B cell (primary cell): ENCODE data around the gene CXCL16. TPM values are rescaled to one million over a fixed set of nuclear protein-coding genes. Genes with fewer than 3 reads are reported as not detected.
A peak's percentile ranks its signal among the peaks of the same experiment; 100 is the strongest.

Experiments
- ATAC-seq: fragments of 200-7000 bp; cut with Tn5 transposase; one replicate; pipeline ENCODE4 v1.10.0; 2021; ENCODE audit warnings: low read depth, mild to moderate bottlenecking, moderate number of reproducible peaks, moderate library complexity
- CTCF ChIA-PET: fragments of 350-600 bp; sonication (Branson Sonifier 250); formaldehyde crosslinking; loops from one replicate; lab custom pipeline; 2021; ENCODE audit warnings: antibody characterized with exemption, inconsistent platforms; lab: Charles Lee
- POLR2A ChIA-PET: fragments of 350-600 bp; sonication (Branson Sonifier 250); formaldehyde crosslinking; loops from one replicate; lab custom pipeline; 2021; ENCODE audit warnings: antibody characterized with exemption; lab: Charles Lee
- DNase-seq: peaks from one replicate; pipeline ENCODE4 v3.0.0; 2013
- H2AFZ ChIP-seq: 2 replicates; pipeline ENCODE4 v1.6.1; 2012; ENCODE audit warnings: mild to moderate bottlenecking, low read depth, low read length; ENCODE audit not compliant: insufficient read depth, poor library complexity, severe bottlenecking
- H3K27ac ChIP-seq, 2 donors: 1 replicate in 1 of 2; 2 replicates in 1 of 2; pipeline ENCODE4 v1.5.1; 2012 to 2013; ENCODE audit warnings: low read length in 2 of 2, mild to moderate bottlenecking in 2 of 2, moderate library complexity in 1 of 2
- H3K27me3 ChIP-seq, 4 experiments: fragments of 200-600 bp in 1 of 4; sonication (generic) in 1 of 4; replicated peaks in 1 of 4; 1 replicate in 2 of 4; 2 replicates in 2 of 4; pipeline versions ENCODE4 v1.6.1 to v1.7.0; 2013 to 2016; ENCODE audit warnings: low read length in 3 of 4, mild to moderate bottlenecking in 2 of 4, mixed read lengths in 1 of 4, moderate library complexity in 1 of 4; ENCODE audit not compliant: insufficient read depth in 4 of 4, control insufficient read depth in 3 of 4; ENCODE audit errors: control extremely low read depth in 1 of 4
- H3K36me3 ChIP-seq, 2 experiments: replicated peaks in 1 of 2; 1 replicate in 1 of 2; 2 replicates in 1 of 2; pipeline versions ENCODE4 v1.6.1 to v1.7.1; 2013; ENCODE audit warnings: low read length in 1 of 2; ENCODE audit not compliant: insufficient read depth in 2 of 2, control insufficient read depth in 1 of 2; ENCODE audit errors: control extremely low read depth in 1 of 2, extremely low read depth in 1 of 2
- H3K4me1 ChIP-seq, 2 donors: fragments of 200-600 bp in 1 of 2; sonication (generic) in 1 of 2; 1 replicate in 1 of 2; 2 replicates in 1 of 2; pipeline versions ENCODE4 v1.5.1 to v1.6.1; 2013 to 2017; ENCODE audit warnings: low read length in 2 of 2; ENCODE audit not compliant: control insufficient read depth in 2 of 2, insufficient read depth in 2 of 2
- H3K4me2 ChIP-seq: replicated peaks from 2 replicates; pipeline ENCODE3; 2012; ENCODE audit warnings: mild to moderate bottlenecking, low read depth, low read length; ENCODE audit not compliant: poor library complexity, severe bottlenecking
- H3K4me3 ChIP-seq, 5 experiments: fragments of 200-600 bp in 1 of 5; sonication (generic) in 1 of 5; 1 replicate in 3 of 5; 2 replicates in 2 of 5; pipeline versions ENCODE4 v1.5.1 to v1.7.0; 2011 to 2016; ENCODE audit warnings: low read length in 4 of 5, mild to moderate bottlenecking in 4 of 5, low read depth in 2 of 5, control low read depth in 1 of 5, moderate library complexity in 1 of 5; ENCODE audit not compliant: insufficient read depth in 1 of 5; ENCODE audit errors: control extremely low read depth in 1 of 5, extremely low read depth in 1 of 5
- H3K79me2 ChIP-seq: fragments of 200-600 bp; sonication (generic); one replicate; pipeline ENCODE4 v1.6.0; 2016; ENCODE audit warnings: low read length; ENCODE audit not compliant: control insufficient read depth, insufficient read depth
- H3K9ac ChIP-seq: fragments of 200-600 bp; sonication (generic); 2 replicates; pipeline ENCODE4 v1.6.1; 2017; ENCODE audit warnings: mild to moderate bottlenecking, low read length, moderate library complexity
- H3K9me3 ChIP-seq, 3 donors: one replicate each; pipeline versions ENCODE4 v1.6.1 to v1.7.1; 2013; ENCODE audit warnings: low read length in 2 of 3; ENCODE audit not compliant: control insufficient read depth in 2 of 3, insufficient read depth in 1 of 3; ENCODE audit errors: control extremely low read depth in 1 of 3
- H4K20me1 ChIP-seq: 2 replicates; pipeline ENCODE4 v1.6.0; 2012; ENCODE audit warnings: mild to moderate bottlenecking, low read length; ENCODE audit not compliant: insufficient read depth, control insufficient read depth, poor library complexity, severe bottlenecking
- H3K27ac Mint-ChIP-seq: one replicate; pipeline ENCODE4 v1.8.0; 2021; ENCODE audit warnings: mixed read lengths
- H3K27me3 Mint-ChIP-seq: one replicate; pipeline ENCODE4 v1.8.0; 2021; ENCODE audit warnings: mixed read lengths
- H3K4me1 Mint-ChIP-seq: one replicate; pipeline ENCODE4 v1.8.0; 2021; ENCODE audit warnings: mixed read lengths
- H3K4me3 Mint-ChIP-seq: one replicate; pipeline ENCODE4 v1.8.0; 2021; ENCODE audit warnings: mixed read lengths
- H3K9me3 Mint-ChIP-seq: one replicate; pipeline ENCODE4 v1.8.0; 2022; ENCODE audit warnings: mixed read lengths; ENCODE audit not compliant: insufficient read depth
- EZH2 ChIP-seq: IDR thresholded peaks from 2 replicates; pipeline ENCODE4 v1.6.1; 2012; ENCODE audit warnings: borderline replicate concordance, low read depth, mild to moderate bottlenecking, moderate library complexity, low read length; ENCODE audit not compliant: insufficient read depth, poor library complexity, severe bottlenecking
- WGBS: methylation state at CpG from one replicate; pipeline ENCODE4 v1.1.5; 2013; ENCODE audit warnings: missing lambda C conversion rate; ENCODE audit not compliant: insufficient coverage; 5-methylcytosine and 5-hydroxymethylcytosine counted together
- intact Hi-C: fragments of 100-400 bp; cut with micrococcal nuclease; formaldehyde crosslinking; loops from one replicate; pipeline ENCODE4 v1.10.0; 2022
- polyA plus RNA-seq: library from polyadenylated mRNA; depleted of rRNA; stranded (reverse); fragments of >200 nt; gene quantifications from 2 replicates; pipeline ENCODE4 v1.2.3, GENCODE V29; 2012
- total RNA-seq, 2 donors: library from RNA; stranded (reverse); fragments of 120-200 nt in 1 of 2; gene quantifications; 1 replicate in 1 of 2; 2 replicates in 1 of 2; pipeline versions ENCODE4 v1.2.3 to v1.2.4, GENCODE V29; 2013 to 2022
- TF ChIP-seq, protein P1 (sequence below): fragments of 200-600 bp; IDR thresholded peaks from one replicate; pipeline ENCODE4 v1.8.0; 2022; ENCODE audit warnings: antibody characterized with exemption, mild to moderate bottlenecking

CXCL16 gene
- total and polyA plus RNA-seq, 2 donors (not counting 1 experiment from before 2014, with no cell fraction given): 10.9 to 22.0 TPM

DNA sequence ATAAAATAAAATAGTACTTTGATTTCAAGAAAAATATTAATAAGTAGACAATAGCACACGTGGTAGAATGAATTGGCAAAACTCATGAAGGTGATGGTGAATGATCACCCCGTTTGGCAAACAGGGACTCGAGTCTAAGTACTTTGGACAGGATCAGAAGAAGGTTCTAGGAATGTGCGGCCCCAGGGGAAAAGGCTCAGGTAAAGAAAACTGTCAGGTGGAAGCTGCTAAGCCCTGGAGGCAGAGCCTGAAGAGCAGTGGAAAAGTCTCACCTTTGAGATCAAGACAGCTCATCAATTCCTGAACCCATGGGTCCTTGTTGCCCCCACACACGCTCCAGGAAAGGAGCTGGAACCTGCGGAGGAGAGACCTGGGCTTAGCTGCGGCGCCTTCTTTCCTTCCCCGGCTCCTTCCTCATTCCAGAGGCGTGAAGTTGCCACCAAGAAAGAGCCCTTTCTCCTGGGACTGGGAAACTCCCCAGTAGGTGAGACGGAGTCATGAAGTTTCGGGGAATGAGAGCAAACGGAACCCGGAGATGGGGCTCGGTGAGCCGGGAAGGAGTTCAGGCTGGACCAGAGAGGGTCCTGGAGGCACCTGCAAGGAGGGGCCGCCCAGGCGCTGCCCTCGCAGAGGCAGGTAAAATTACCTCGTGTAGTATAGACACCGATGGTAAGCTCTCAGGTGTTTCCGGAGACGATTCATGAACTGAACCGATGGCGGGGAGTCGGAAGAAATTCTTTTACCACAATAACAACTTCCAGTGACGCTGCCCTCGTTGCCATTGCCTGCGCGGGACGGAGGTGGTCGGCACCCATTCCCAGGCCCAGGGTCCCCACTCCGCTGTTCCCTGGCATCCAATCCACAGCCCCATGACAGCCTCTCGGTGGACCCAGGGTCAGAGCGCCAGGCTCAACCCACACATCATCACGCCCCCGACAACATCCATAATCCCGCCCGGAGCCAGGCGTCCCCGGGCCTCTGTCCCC is 1.3 kb downstream of the CXCL16 start:
- peak overlapping the region; percentile 76 for H3K9ac ChIP-seq
- H3K4me3 ChIP-seq: peak overlapping the region; percentile 38 to 82 (median 70)
- H3K4me1 Mint-ChIP-seq: peaks cover 42% of the 10 kb centered on the region
- POLR2A ChIA-PET: interaction anchor here (0.5 to 1.0 kb wide), 2 partner anchors 10 to 29 kb away, joined by 3 to 4 read pairs; no protein-coding TSS in a partner anchor
- CTCF ChIA-PET: interaction anchor here (0.7 to 1.0 kb wide), 2 partner anchors 30 to 52 kb away, joined by 3 to 5 read pairs; no protein-coding TSS in a partner anchor
- DNase-seq (peak; percentile 74), ATAC-seq (peak; percentile 22)
- intact Hi-C loops: loop anchor here (1.0 to 2.0 kb wide), 2 partner anchors 7 to 28 kb away; partner anchors contain the start of genes ARRB2 and MED11
- peaks cover 3% of the 10 kb centered on the region for H4K20me1 ChIP-seq
- H3K27ac Mint-ChIP-seq: peak overlapping the region; percentile 94
- no peaks in the 10 kb centered on the region for H3K27me3 Mint-ChIP-seq
- peaks cover 0 to 26% (median 6%) of the 10 kb centered on the region in 4 experiments for H3K27me3 ChIP-seq
- H3K4me1 ChIP-seq: peaks cover 31 to 41% of the 10 kb centered on the region in 2 donors
- H3K4me3 Mint-ChIP-seq: peak overlapping the region; percentile 93
- H3K9me3 ChIP-seq: no peaks in the 10 kb centered on the region
- TF ChIP-seq, protein P1, sequence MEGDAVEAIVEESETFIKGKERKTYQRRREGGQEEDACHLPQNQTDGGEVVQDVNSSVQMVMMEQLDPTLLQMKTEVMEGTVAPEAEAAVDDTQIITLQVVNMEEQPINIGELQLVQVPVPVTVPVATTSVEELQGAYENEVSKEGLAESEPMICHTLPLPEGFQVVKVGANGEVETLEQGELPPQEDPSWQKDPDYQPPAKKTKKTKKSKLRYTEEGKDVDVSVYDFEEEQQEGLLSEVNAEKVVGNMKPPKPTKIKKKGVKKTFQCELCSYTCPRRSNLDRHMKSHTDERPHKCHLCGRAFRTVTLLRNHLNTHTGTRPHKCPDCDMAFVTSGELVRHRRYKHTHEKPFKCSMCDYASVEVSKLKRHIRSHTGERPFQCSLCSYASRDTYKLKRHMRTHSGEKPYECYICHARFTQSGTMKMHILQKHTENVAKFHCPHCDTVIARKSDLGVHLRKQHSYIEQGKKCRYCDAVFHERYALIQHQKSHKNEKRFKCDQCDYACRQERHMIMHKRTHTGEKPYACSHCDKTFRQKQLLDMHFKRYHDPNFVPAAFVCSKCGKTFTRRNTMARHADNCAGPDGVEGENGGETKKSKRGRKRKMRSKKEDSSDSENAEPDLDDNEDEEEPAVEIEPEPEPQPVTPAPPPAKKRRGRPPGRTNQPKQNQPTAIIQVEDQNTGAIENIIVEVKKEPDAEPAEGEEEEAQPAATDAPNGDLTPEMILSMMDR: no peak
- TF ChIP-seq EZH2: no peak
- H3K9me3 Mint-ChIP-seq: no peaks in the 10 kb centered on the region
- H3K27ac ChIP-seq: peak overlapping the region; percentile 50 to 74
- H3K36me3 ChIP-seq: no peaks in the 10 kb centered on the region
- H3K79me2 ChIP-seq: peaks cover 6% of the 10 kb centered on the region
- H2AFZ ChIP-seq: peak overlapping the region; percentile 77
- H3K4me2 ChIP-seq: peak overlapping the region; percentile 97
- 11% methylated on average over 38 of the region's 41 CpGs for WGBS
